GM04503 (cell line): Measurements from ENCODE around the gene GRWD1.

ENCODE experiments used
- DNase-seq: peaks from one replicate; pipeline ENCODE4 v3.0.0-alpha.2; 2012; ENCODE audit warnings: low read depth

The GRWD1 gene

DNA sequence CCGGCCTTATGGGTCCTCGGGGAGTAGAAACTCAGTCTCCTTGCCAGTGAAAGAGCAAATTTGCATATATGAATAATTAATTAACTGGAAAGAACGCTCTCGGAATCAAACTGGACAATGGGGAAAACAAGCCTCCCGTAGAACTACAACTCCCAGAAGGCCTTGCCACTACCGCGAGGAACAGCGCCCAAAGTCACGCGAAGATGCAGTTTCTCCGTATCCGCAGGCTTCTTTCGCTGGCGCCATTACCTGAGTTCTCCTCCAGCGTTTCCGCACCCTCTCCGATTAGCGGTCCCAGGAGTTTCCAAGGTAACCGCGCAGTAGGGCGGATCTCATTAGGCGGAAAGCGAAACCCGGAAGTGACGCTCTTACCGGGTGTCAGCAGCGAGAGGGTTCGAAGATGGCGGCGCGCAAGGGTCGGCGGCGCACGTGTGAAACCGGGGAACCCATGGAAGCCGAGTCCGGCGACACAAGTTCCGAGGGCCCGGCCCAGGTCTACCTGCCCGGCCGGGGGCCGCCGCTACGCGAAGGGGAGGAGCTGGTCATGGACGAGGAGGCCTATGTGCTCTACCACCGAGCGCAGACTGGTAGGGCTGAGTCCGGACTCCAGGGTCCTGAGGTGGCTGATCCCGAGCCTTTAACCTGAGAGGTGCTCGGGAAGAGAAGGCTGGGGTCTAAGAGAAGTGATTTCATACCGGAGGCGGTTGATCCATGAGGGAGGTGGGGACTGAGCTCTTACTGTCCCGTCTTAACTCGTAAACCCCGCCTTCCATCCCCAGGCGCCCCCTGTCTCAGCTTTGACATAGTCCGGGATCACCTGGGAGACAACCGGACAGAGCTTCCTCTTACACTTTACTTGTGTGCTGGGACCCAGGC, at the start of gene GRWD1:
Gene GRWD1, plus strand, starts transcription at position 378 of the 876 bp plus-strand sequence. Its CDS starts 23 bp downstream, at position 401.
- DNase-seq = peak; percentile 85

DNA sequence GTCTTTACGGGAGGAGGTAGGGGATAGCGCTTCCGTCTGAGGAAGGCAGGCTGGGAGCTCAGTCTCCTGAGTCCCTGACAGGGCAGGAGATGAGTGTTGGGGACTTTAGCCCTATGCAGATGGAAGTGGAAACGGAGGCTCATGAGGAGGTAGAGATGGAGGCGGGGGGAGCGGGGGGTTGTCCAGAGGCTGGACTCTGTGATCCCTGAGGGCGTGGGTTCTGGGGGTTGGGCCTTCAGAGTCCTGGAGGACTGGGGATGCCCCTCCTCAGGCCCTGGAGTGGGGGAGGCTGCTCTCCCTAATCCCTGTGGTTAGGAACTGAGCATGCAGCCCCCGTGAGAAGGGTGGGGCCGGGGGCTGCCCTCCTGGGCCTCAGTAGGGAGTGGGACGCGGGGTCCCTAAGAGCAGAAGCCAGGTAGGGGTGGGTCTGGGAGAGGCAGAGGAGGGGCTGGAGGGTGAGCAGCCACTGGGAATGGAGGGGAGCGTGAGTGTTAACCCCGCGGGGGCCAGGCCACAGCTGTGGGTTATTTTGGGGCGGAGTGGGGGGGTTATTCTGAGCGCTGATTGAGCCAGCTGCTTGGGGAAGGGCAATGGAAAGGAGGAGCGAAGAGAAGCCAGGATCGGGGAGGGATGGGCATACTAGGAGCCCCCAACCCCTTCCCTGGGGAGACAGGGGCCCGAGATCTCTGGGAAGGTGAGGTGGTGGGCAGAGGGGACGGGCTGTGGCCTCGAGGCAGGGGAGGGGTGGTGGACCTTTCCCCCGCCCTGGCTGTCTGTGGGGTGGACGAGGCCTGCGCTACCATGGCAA, 49.6 kb upstream of the GRWD1 start:
- no peak for DNase-seq

DNA sequence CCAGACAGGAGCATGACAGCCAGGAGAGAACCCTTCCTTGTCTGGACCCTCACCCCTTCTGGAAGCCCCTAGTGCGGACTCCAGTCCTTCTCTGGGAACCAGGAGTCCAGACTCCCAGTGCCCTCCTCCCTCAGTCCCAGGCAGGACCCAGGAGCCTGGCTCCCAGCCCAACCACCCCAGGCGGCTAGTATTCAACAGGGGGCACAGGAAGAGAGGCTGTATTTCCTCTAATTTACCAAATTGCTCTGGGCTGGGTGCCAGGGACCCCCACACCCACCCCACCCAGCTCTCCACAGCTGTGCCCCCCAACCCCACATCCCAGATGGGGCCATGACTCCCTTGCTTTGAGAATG, 49.0 kb upstream of the GRWD1 start:
- no peak for DNase-seq

DNA sequence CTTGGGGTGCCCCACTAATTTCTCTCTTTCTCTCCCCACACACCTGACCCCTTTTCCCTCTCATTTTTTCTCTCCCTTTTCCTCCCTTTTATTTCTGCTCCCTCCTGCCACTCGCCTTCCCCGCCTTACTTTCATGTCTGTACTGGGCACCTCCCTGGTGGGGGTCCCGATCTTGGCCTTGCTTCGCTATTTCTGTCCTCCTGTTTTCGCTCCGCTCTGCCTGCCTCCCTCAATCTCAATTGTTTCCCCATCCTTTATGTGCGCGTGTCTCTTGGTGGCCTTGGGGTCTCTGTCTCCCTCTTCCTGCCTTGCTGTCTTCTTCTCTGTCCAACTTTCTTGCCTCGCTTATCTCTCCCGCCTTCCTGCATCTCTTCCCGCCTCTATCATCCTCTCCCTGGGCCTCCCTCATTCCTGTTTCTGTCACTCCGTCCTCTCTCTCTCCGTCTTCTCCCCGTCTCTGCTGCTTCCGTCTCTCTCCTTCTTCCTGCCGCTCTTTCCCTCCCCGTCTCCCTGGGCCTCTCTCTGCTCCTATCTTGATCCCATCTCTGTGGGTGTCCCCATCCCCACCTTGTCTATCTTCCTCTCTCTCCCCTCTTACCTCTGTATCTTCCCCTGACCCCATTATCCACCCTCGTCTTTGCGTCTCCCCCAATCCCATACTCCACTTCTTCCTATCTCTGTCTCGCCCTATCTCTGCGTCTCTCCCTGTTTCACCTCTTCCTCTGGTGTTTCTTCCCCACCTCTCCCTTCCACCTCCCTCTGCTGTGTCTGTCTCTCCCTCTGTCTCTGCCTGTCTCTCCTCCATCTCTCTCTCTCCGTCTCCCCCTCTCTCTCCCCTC, 48.3 kb upstream of the GRWD1 start:
- DNase-seq = no peak

DNA sequence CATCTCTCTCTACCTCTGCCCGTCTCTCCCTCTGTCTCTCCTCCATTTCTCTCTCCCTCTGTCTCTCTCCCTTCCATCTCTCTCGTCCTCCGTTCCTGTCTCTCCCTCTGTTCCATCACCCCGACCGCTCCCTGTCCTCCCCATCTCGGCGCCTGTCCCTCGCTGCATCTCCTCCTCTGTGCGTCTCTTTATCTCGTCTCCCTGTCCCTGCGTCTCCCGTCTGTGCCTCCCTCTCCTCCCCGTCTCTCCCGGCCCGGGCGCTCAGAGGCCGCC, 47.7 kb upstream of the GRWD1 start:
- no peak for DNase-seq

DNA sequence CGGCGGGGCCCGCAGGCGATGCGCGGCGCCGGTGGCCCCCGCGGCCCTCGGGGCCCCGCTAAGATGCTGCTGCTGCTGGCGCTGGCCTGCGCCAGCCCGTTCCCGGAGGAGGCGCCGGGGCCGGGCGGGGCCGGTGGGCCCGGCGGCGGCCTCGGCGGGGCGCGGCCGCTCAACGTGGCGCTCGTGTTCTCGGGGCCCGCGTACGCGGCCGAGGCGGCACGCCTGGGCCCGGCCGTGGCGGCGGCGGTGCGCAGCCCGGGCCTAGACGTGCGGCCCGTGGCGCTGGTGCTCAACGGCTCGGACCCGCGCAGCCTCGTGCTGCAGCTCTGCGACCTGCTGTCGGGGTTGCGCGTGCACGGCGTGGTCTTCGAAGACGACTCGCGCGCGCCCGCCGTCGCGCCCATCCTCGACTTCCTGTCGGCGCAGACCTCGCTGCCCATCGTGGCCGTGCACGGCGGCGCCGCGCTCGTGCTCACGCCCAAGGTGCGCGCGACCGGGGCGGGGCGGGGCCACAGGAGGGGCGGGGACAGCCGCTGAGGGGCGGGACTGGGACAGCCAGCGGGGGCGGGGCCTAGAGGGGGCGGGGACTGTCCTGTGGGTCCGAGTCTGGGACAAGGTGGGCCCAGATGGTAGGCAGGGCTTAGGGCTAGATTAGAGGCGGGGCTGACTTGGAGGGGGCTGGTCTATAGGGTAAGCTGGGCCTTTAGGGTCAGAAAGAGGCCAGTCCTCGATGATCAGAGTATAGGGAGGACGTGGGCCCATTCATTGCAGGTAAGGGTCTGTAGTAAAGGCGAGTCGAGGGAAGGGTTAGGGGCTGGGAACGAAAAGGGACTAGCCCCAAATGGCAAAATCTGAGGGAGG, 47.2 kb upstream of the GRWD1 start:
- DNase-seq = no peak

DNA sequence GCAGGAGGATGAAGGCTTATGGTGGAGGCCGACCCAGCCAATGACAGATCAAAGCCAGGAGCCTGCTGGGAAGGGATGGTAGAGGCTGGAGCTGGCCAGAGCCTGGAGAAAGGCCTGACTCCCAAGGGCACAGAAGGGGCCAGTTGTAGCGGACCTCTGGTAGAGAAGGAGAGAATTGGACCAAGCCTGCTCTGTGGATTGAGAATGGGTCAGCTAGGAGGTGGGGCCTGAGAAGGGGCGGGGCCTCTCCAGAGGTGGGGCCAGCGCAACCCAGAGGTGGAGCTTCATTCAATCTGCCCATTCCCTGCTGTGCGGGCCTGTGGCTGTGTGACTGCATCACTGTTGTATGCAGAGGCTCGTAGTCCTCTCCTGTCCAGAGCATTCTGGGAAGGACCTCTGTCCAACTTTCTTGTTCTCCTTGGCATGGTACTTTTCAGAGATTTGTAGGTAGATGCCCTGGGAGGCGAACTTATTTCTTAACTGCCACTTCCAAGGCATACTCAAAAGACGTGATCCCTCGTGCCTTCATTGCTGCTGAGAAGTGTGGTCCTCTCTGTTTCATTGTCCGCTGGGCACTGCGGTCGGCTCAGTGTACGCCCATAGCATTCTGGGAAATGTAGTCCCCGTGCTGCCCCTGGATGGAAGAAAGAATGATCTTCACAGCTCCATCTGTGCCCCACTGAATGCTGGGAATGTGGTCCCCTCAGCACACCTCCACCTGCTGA, 45.6 kb upstream of the GRWD1 start:
- DNase-seq = no peak

DNA sequence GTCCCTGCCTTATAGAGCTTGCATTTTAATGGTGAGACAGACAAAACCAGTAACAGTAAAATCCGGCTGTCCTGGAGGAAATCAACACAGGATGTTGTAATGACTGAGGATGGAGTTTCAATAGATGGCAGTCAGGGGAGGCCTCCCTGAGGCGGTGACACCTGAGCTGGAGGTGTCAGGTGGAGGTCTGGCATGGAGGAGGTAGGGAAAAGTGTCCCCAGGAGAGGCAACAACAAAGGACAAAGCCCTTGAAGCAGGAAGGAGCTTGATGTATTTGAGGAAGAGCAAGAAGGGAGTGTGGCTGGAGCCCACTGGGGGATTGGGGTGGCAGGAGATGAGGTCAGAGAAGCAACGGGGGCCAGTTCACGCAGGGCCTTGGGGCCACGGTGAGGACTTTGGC, 44.5 kb upstream of the GRWD1 start:
- DNase-seq = no peak

DNA sequence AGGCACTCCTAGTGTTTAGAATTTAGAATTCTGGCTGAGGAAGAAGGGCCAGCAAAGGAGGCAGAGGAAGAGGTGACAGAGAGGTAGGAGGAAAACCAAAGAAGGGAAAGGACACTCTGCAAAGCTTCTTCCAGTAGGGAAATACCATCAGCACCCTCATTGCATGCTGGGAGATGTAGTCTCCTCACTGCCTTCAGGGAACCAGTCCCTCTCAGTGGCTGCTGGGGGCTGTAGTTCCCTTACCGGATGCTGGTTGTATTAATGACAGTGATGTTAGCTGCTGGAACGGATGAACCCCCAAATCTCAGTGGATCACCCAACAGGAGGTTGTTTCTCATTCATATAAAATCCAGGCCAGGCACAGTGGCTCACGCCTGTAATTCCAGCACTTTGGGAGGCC, 42.2 kb upstream of the GRWD1 start:
- no peak for DNase-seq

DNA sequence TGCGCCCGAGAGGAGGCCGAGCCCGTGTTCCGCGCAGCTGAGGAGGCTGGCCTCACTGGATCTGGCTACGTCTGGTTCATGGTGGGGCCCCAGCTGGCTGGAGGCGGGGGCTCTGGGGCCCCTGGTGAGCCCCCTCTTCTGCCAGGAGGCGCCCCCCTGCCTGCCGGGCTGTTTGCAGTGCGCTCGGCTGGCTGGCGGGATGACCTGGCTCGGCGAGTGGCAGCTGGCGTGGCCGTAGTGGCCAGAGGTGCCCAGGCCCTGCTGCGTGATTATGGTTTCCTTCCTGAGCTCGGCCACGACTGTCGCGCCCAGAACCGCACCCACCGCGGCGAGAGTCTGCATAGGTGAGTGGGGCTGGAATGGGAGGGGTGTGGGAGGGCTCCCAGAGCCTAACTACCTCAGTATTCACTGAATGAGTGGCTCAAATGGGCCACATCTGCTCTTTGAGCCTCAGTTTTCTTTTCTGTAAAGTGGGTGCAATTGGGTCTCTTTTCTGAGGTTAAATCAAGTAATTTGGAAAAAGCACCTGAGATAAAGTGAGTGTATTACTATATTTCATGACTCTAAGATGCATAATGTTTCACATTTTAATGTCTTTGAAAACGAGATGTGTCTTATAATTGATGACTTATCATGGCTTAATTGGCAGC, 40.6 kb upstream of the GRWD1 start:
- DNase-seq = no peak

DNA sequence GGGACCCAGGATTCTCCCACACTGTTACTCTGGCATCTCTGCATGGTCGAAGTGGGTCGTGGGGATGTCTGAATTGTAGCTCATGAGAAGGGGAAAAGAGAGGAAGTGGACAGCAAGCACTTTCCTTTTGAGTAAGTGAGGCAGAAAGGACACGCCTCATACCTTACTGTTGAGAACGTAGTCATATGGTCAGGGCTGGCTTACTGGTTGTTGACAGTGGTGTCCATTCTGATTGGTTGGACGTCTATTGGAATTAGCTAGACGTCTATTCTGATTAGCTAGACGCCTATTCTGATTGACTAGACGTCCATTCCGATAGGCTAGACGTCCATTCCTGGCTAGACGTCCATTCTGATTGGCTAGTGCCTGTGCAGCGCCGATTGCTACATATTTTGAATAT, 39.9 kb upstream of the GRWD1 start:
- no peak for DNase-seq

DNA sequence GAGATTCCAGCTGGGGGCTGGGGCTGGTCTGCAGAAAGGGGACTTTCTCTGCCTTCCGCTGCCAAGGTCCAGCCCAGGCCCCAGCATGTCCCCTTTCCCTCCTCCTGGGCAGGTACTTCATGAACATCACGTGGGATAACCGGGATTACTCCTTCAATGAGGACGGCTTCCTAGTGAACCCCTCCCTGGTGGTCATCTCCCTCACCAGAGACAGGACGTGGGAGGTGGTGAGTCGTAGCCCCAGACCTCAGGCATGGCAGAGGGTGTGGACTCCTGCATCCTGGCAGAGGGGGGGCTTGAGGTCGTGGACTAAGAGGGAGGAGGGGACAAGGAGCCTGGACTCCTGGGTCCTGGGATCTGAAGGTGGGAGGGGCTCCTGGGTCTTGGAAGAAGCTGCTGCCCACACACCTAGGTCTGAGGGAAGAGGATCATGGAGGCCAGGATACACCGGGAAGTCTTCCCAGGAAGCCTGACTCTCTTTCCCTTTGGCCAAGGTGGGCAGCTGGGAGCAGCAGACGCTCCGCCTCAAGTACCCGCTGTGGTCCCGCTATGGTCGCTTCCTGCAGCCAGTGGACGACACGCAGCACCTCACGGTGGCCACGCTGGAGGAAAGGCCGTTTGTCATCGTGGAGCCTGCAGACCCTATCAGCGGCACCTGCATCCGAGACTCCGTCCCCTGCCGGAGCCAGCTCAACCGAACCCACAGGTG, 31.8 kb upstream of the GRWD1 start:
- no peak for DNase-seq

DNA sequence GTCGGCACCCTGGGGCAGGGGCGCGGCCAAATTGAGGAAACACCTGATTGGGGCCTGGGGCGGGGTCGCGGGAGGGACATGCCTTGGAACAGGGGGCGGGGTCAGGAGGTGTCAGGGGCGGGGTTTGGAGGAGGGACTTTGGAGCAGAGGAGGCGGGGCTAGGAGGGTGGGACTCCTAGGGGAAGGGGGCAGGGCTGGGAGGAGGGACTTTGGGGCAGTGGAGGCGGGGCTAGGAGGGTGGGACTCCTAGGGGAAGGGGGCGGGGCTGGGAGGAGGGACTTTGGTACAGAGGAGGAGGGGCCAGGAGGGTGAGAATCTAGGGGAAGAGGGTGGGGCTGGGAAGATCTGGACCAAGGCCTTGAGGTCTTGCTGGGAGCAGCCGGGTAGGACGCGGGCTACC, 30.4 kb upstream of the GRWD1 start:
- no peak for DNase-seq

DNA sequence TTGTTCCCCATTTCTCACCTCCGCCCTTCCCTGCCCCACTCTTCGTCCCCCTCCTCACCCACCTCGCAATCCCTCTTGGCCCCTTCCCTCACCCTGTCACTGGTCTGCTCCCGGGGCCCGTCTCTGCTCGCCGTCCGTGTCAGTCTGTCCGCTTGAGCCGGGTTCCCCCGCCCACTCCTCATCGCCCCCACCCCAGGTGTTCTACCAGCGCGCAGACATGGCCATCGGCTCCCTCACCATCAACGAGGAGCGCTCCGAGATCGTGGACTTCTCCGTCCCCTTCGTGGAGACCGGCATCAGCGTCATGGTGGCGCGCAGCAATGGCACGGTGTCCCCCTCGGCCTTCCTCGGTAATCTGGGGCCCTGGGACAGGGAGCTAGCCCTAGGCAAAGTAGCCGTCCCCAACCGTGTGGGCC, 30.0 kb upstream of the GRWD1 start:
- no peak for DNase-seq

DNA sequence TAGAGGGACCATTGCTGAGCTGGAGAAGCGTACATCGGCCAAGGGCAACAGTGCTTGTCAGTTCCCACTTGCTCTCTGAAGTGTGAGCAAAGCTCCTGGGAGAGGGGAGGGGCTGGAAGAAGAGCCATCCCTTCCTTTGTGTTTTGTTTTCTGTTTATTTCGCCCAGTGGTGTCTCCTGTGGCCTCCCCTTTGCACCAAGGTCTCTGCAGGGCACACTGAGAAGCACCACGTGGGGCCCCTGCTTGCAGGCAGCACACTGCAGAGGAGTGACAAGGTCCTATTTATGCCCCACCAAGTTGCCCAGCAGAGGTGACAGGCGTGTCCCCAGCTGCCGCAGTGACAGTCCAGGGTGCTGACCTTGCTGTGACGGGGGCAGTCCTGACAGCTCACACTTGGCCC, 28.4 kb upstream of the GRWD1 start:
- DNase-seq = no peak

DNA sequence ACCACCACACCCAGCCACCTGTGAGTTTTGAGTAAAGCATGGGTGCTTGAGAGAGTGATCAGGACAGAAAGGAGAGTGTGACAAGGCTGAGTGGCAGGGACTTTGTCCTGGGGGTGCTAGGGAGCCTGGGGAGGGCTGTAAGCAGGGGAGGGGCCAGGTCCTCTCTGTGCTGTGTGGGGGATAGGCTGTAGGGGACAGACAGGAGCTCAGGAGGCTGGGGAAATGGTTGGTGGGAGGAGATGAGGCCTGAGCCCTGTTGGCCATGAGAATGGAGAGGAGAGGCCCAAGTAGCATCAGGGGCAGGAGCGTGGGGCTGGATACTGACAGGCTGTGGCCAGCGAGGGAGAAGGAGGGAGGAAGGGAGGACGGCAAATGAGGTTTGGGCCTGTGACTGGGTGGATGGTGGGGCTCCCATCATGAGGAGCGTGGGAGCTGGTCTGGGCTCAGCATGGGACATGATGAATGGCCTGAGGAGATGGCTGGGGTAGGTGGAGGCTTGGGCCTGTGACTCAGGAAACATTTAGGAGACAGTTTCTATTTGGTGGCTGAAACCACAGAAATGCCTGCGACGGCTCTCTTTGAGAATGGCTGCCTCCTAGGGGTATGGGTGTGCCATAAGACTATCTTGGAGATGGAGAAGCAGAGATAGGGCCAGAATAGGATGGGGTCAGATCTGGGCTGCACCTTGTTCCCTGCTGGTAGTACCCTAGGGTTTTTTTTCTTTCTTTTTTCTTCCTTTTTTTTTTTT, 27.3 kb upstream of the GRWD1 start:
- DNase-seq = no peak

DNA sequence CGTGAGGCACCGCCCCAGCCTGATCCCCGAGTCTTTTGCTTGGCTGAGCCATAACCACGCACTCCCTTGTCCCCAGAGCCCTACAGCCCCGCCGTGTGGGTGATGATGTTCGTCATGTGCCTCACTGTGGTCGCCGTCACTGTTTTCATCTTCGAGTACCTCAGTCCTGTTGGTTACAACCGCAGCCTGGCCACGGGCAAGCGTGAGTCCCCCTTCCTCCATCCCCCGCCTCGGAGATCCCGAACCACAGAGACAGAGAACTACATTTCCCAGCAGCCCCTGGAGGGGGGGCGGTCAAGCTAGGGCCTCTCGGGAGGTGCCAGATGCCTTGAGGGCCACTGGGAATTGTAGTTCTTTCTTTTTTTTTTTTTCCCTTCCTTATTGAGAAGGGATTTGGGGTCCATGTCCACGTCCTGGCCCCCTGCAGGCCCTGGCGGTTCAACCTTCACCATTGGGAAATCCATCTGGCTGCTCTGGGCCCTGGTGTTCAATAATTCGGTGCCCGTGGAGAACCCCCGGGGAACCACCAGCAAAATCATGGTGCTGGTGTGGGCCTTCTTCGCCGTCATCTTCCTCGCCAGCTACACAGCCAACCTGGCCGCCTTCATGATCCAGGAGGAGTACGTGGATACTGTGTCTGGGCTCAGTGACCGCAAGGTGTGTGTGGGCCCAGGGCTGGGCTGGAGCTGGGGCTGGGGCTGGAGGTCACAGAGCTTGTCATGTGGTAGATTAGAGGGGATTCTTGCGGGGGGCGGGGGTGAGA, 26.4 kb upstream of the GRWD1 start:
- no peak for DNase-seq

DNA sequence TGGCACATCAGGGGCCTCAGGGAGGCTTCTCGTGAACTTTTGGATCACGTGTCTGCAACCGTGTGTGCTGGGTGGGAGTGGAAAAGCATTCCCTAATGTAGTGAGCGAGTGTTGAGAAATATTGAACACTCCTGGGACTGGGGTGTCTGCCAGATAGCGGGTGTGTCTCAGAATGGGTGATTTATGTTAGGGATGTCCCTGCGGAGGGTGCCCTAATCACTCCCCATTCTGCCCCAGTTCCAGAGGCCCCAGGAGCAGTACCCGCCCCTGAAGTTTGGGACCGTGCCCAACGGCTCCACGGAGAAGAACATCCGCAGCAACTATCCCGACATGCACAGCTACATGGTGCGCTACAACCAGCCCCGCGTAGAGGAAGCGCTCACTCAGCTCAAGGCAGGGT, 24.2 kb upstream of the GRWD1 start:
- no peak for DNase-seq
